Activated CD8-positive, alpha-beta memory T cell treated with anti-CD3 and anti-CD28 coated beads, Interleukin-2, amount 50 U/mL, for 48 hours (primary cell): ENCODE data around the gene HIC1.

ENCODE experiments used
- DNase-seq: peaks from one replicate; pipeline ENCODE4 v3.0.0-alpha.2; 2020

HIC1 gene

GRCh38 chr17:2025622-2026309, 29.1 kb upstream of the HIC1 start:
- no peak for DNase-seq

- DNase-seq: no peak
These were observed 27.2 kb upstream of the HIC1 start for GRCh38 chr17:2027528-2028233.

- no peak for DNase-seq
These were observed 26.7 kb upstream of the HIC1 start for GRCh38 chr17:2028234-2028614.

DNA sequence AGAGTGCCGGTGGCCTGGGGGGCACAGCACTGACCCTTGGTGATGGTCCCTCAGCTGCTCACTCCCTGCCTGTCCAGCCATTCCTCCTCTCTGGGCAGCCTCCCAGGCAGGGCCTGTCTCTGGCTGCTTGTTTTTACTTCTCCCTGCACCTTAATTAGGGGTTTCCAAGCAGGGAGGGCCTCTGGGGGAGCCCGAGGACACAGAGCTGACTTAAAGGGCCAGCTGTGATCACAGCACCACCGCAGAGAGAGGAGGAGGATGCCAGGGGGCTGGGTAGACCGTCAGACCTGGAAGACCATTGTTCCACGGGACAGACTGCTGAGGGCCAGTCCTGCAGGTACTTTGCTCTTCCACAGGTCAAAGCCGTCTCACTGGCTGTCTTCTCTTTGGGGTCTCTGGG, 26.2 kb upstream of the HIC1 start:
- no peak for DNase-seq

DNA sequence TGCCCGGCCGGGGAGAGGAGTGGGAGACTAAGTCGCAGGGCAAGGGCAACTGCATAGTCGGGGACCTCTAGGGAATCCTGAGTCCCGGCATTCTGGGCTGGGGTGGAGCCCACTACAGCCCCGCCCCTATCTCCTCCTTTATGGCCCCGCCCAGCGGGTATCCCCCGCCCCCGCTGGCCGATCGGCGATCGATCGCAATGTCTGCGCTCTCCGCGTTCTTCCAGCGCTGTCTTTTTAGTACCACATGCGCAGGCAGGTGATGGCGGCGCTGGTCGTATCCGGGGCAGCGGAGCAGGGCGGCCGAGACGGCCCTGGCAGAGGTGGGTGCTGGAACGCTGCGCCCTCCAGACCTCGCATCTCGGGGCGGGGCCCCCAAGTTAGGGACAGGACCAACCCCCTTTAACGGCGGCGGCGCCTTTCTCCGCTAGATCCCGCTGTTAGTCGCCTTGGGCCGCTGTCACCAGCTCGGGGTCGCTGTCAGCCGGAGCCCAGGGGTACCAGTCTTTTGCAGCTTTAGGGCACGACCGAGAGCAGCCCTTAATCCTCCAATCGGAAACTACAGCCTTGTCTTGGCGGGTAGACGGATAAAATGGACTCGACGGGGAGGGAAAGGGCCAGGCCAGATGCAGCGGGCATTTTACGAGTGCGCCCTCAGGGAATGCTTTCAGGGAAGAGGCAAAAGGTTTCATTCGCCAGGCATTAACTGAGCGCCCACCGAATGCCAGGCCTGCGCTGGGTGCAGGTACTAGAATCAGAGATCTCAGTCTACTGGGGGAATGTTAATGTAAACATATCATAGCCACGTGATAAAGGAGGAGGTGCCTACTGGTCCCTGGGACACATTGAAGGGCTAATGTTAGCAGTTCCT, 24.8 kb upstream of the HIC1 start, which contains the start of gene DPH1:
DPH1 (plus strand) TSS at position 243 of the 868 bp plus-strand sequence; CDS start at position 260, 17 bp downstream.
- DNase-seq: peak; percentile 92

DNA sequence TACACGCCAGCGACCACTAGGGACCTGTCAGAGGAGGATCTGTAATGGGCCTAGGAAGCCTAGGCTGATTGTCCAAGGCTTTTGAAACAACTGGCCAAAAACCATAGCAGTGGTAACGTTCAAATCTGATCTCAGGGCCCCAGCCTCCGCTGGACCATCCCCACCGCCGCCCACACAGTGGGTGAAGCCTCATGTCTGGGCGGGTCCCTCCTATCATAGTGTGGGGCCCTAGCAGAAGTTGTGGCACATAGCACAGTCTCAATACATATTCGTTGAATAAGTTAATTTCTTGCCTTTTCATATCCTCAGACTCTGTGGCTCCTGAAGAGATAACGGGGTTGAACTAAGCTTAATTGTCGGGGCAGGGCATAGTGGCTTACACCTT, 24.1 kb upstream of the HIC1 start:
- no peak for DNase-seq

DNA sequence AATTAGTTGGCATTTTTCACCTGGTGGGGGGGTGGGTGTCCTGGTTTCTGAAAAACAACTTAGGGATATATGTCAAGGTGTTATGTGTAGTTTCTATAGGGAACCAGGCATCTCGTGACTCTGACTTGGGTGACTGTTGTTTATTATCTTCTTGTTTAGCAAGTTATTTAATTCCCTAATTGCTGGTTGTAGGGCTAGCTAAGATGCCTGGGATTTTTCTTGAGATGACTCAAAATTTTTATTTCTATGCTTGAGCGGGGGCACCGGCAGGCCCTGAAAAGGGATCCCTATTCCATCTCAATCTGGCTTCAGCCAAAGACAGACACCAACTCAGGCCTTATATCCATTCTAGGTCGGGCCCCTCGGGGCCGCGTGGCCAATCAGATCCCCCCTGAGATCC, 21.8 kb upstream of the HIC1 start:
- DNase-seq: no peak

GRCh38 chr17:2034157-2034556, 20.7 kb upstream of the HIC1 start:
- no peak for DNase-seq

DNA sequence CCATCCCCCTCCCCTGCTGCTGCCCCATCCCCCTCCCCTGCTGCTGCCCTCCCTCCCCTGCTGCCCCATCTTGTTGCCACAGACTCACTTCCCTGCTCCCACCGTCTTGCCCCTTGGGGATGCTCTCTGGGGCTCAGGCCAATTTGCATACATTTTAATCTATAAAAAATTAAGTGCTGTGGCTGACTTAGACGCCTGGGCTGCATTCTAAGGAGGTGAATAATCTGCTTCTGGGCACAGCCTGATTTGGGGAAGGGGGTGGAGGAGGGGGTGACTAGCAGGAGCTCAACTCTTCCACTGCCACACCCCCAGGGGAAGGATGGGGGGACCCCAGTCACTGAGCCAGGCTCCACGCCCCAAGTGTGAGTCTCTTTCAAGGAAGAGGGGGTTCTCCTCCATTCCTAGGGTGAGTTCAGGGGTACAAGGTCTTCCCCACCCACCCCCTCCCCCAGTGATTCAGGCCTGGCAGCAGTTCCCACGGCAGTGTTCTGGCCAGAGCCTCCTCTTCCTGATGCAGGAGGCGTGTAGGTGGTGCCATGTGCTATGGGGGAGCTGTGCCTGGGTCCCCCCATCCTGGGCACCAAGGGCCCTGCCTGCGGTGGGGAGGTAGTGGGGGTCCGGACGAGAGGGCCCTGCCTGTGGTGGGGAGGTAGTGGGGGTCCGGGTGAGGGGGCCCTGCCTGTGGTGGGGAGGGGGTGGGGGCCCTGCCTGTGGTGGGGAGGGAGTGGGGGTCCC, 19.9 kb upstream of the HIC1 start:
- DNase-seq: no peak

GRCh38 chr17:2035541-2036488, 19.1 kb upstream of the HIC1 start:
- no peak for DNase-seq

DNA sequence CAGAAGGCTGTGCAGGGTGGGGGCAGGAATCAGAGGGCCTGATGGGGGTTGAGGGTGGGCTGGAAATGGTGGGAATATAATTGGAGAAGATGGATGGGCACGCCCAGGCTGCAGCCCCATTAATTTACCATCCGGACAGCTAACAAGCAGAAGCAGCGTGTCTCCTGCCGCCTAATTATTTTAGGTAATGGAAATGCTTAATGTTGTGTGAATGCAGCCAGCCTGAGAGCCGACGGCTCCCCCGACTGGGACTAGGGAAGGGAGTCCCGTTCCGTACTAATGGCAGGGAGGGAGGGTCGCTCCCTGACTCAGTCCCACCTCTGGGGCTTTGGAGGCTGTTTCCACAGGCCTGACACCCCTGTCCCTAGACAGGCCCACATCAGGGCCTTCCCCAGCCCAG, 17.7 kb upstream of the HIC1 start:
- no peak for DNase-seq

DNA sequence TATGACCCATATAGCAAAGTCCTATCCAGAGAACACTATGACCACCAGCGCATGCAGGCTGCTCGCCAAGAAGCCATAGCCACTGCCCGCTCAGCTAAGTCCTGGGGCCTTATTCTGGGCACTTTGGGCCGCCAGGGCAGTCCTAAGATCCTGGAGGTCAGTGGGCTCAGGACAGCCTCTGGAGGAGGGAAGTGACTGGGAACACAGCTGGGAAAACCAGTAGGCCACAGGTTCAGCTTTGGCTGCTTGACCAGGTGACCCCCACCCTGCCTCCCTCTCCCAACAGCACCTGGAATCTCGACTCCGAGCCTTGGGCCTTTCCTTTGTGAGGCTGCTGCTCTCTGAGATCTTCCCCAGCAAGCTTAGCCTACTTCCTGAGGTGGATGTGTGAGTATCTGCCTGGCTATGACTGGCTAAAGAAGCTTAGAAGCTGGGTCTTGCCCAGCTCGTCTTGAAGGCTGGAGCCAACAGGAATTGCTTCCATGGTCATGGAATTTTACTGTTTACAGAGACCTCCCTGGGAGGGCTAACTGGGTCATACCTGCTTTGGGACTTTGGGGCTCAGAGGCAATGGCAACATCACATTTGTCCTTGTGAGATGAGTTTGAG, 14.6 kb upstream of the HIC1 start:
- no peak for DNase-seq

GRCh38 chr17:2040942-2041560, 13.9 kb upstream of the HIC1 start:
- DNase-seq: no peak

DNA sequence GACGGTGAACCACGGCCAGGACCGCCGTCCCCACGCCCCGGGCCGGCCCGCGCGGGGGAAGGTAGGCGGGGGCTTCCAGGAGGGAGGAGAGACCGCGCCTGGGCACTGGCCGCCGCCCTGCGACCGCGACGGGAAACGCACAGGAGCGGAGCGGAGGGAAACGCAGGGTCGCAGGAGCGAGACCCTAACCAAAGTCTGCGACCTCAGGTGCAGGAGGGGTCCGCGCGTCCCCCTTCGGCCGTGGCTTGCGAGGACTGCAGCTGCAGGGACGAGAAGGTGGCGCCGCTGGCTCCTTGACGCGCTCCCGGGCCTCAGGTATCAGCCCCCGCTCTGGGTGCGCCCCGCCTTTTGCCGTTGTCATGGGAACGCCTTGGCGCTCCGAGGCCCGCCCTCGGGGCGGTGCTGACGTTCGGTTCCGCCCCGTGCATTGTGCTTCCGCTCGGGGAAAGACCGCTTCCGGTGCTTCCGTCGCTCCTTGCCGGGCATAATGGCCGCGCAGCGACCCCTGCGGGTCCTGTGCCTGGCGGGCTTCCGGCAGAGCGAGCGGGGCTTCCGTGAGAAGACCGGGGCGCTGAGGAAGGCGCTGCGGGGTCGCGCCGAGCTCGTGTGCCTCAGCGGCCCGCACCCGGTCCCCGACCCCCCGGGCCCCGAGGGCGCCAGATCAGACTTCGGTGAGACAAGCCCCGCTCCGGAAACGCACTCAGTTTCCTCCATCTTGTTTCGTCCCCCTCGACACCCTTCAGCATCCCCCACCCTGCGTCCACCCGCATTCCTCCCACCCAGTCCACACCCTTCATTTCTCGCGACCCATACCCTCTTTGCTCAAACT, 13.1 kb upstream of the HIC1 start, which contains the start of gene OVCA2:
OVCA2 (plus strand) TSS at position 462 of the 829 bp plus-strand sequence; CDS start at position 488, 26 bp downstream.
- peak; percentile 97 for DNase-seq

DNA sequence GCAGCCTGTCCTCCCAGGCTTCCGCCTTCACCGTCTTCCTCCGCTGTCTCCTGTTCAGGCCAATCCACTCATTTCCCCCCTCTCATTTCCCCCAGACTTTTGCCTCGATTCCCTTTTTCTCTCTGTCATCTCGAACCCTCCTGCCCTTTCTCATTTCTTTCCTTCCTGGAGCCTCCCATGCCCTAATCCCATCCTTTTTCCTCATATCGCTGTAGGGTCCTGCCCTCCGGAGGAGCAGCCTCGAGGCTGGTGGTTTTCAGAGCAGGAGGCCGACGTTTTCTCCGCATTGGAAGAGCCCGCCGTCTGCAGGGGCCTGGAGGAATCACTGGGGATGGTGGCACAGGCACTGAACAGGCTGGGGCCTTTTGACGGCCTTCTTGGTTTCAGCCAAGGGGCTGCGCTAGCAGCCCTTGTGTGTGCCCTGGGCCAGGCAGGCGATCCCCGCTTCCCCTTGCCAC, 12.5 kb upstream of the HIC1 start:
- DNase-seq: no peak

GRCh38 chr17:2042933-2043332, 12.0 kb upstream of the HIC1 start:
- no peak for DNase-seq

DNA sequence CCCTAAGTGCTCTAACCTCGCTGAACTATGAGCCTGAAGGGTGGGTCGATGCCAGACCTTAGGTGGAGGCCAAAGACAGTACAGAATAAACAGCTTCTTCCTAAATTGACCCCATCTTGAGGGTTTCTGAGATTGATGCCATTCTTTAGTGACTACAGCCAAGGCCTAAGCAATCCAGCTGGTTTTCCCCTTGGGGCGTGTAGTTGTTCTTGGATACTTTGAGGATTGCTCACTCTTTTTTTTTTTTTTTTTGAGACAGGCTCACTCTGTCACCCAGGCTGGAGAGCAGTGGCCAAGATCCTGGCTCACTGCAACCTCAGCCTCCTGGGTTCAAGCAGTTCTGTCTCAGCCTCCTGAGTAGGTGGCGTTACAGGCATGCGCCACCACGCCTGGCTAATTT, 11.1 kb upstream of the HIC1 start:
- no peak for DNase-seq

GRCh38 chr17:2044263-2044894, 10.5 kb upstream of the HIC1 start:
- no peak for DNase-seq

- no peak for DNase-seq
These were observed 7.3 kb upstream of the HIC1 start for GRCh38 chr17:2047590-2047989.
